B cell (primary cell): ENCODE results near the gene GPR160. TPM values are rescaled to one million over a fixed set of nuclear protein-coding genes. Genes with fewer than 3 reads are reported as not detected.

ENCODE experiments used
- ATAC-seq: fragments of 200-7000 bp; cut with Tn5 transposase; one replicate; pipeline ENCODE4 v1.10.0; 2021; ENCODE audit warnings: low read depth, mild to moderate bottlenecking, moderate number of reproducible peaks, moderate library complexity
- CTCF ChIA-PET: fragments of 350-600 bp; sonication (Branson Sonifier 250); formaldehyde crosslinking; loops from one replicate; lab custom pipeline; 2021; ENCODE audit warnings: antibody characterized with exemption, inconsistent platforms; lab: Charles Lee
- POLR2A ChIA-PET: fragments of 350-600 bp; sonication (Branson Sonifier 250); formaldehyde crosslinking; loops from one replicate; lab custom pipeline; 2021; ENCODE audit warnings: antibody characterized with exemption; lab: Charles Lee
- DNase-seq: peaks from one replicate; pipeline ENCODE4 v3.0.0; 2013
- H2AFZ ChIP-seq: 2 replicates; pipeline ENCODE4 v1.6.1; 2012; ENCODE audit warnings: mild to moderate bottlenecking, low read depth, low read length; ENCODE audit not compliant: insufficient read depth, poor library complexity, severe bottlenecking
- H3K27ac ChIP-seq, 2 donors: 1 replicate in 1 of 2; 2 replicates in 1 of 2; pipeline ENCODE4 v1.5.1; 2012 to 2013; ENCODE audit warnings: low read length in 2 of 2, mild to moderate bottlenecking in 2 of 2, moderate library complexity in 1 of 2
- H3K27me3 ChIP-seq, 4 experiments: fragments of 200-600 bp in 1 of 4; sonication (generic) in 1 of 4; replicated peaks in 1 of 4; 1 replicate in 2 of 4; 2 replicates in 2 of 4; pipeline versions ENCODE4 v1.6.1 to v1.7.0; 2013 to 2016; ENCODE audit warnings: low read length in 3 of 4, mild to moderate bottlenecking in 2 of 4, mixed read lengths in 1 of 4, moderate library complexity in 1 of 4; ENCODE audit not compliant: insufficient read depth in 4 of 4, control insufficient read depth in 3 of 4; ENCODE audit errors: control extremely low read depth in 1 of 4
- H3K36me3 ChIP-seq, 2 experiments: replicated peaks in 1 of 2; 1 replicate in 1 of 2; 2 replicates in 1 of 2; pipeline versions ENCODE4 v1.6.1 to v1.7.1; 2013; ENCODE audit warnings: low read length in 1 of 2; ENCODE audit not compliant: insufficient read depth in 2 of 2, control insufficient read depth in 1 of 2; ENCODE audit errors: control extremely low read depth in 1 of 2, extremely low read depth in 1 of 2
- H3K4me1 ChIP-seq, 2 donors: fragments of 200-600 bp in 1 of 2; sonication (generic) in 1 of 2; 1 replicate in 1 of 2; 2 replicates in 1 of 2; pipeline versions ENCODE4 v1.5.1 to v1.6.1; 2013 to 2017; ENCODE audit warnings: low read length in 2 of 2; ENCODE audit not compliant: control insufficient read depth in 2 of 2, insufficient read depth in 2 of 2
- H3K4me2 ChIP-seq: replicated peaks from 2 replicates; pipeline ENCODE3; 2012; ENCODE audit warnings: mild to moderate bottlenecking, low read depth, low read length; ENCODE audit not compliant: poor library complexity, severe bottlenecking
- H3K4me3 ChIP-seq, 5 experiments: fragments of 200-600 bp in 1 of 5; sonication (generic) in 1 of 5; 1 replicate in 3 of 5; 2 replicates in 2 of 5; pipeline versions ENCODE4 v1.5.1 to v1.7.0; 2011 to 2016; ENCODE audit warnings: low read length in 4 of 5, mild to moderate bottlenecking in 4 of 5, low read depth in 2 of 5, control low read depth in 1 of 5, moderate library complexity in 1 of 5; ENCODE audit not compliant: insufficient read depth in 1 of 5; ENCODE audit errors: control extremely low read depth in 1 of 5, extremely low read depth in 1 of 5
- H3K79me2 ChIP-seq: fragments of 200-600 bp; sonication (generic); one replicate; pipeline ENCODE4 v1.6.0; 2016; ENCODE audit warnings: low read length; ENCODE audit not compliant: control insufficient read depth, insufficient read depth
- H3K9ac ChIP-seq: fragments of 200-600 bp; sonication (generic); 2 replicates; pipeline ENCODE4 v1.6.1; 2017; ENCODE audit warnings: mild to moderate bottlenecking, low read length, moderate library complexity
- H3K9me3 ChIP-seq, 3 donors: one replicate each; pipeline versions ENCODE4 v1.6.1 to v1.7.1; 2013; ENCODE audit warnings: low read length in 2 of 3; ENCODE audit not compliant: control insufficient read depth in 2 of 3, insufficient read depth in 1 of 3; ENCODE audit errors: control extremely low read depth in 1 of 3
- H4K20me1 ChIP-seq: 2 replicates; pipeline ENCODE4 v1.6.0; 2012; ENCODE audit warnings: mild to moderate bottlenecking, low read length; ENCODE audit not compliant: insufficient read depth, control insufficient read depth, poor library complexity, severe bottlenecking
- H3K27ac Mint-ChIP-seq: one replicate; pipeline ENCODE4 v1.8.0; 2021; ENCODE audit warnings: mixed read lengths
- H3K27me3 Mint-ChIP-seq: one replicate; pipeline ENCODE4 v1.8.0; 2021; ENCODE audit warnings: mixed read lengths
- H3K4me1 Mint-ChIP-seq: one replicate; pipeline ENCODE4 v1.8.0; 2021; ENCODE audit warnings: mixed read lengths
- H3K4me3 Mint-ChIP-seq: one replicate; pipeline ENCODE4 v1.8.0; 2021; ENCODE audit warnings: mixed read lengths
- H3K9me3 Mint-ChIP-seq: one replicate; pipeline ENCODE4 v1.8.0; 2022; ENCODE audit warnings: mixed read lengths; ENCODE audit not compliant: insufficient read depth
- CTCF ChIP-seq: fragments of 200-600 bp; IDR thresholded peaks from one replicate; pipeline ENCODE4 v1.8.0; 2022; ENCODE audit warnings: antibody characterized with exemption, mild to moderate bottlenecking
- EZH2 ChIP-seq: IDR thresholded peaks from 2 replicates; pipeline ENCODE4 v1.6.1; 2012; ENCODE audit warnings: borderline replicate concordance, low read depth, mild to moderate bottlenecking, moderate library complexity, low read length; ENCODE audit not compliant: insufficient read depth, poor library complexity, severe bottlenecking
- WGBS: methylation state at CpG from one replicate; pipeline ENCODE4 v1.1.5; 2013; ENCODE audit warnings: missing lambda C conversion rate; ENCODE audit not compliant: insufficient coverage; 5-methylcytosine and 5-hydroxymethylcytosine counted together
- intact Hi-C: fragments of 100-400 bp; cut with micrococcal nuclease; formaldehyde crosslinking; loops from one replicate; pipeline ENCODE4 v1.10.0; 2022
- polyA plus RNA-seq: library from polyadenylated mRNA; depleted of rRNA; stranded (reverse); fragments of >200 nt; gene quantifications from 2 replicates; pipeline ENCODE4 v1.2.3, GENCODE V29; 2012
- total RNA-seq, 2 donors: library from RNA; stranded (reverse); fragments of 120-200 nt in 1 of 2; gene quantifications; 1 replicate in 1 of 2; 2 replicates in 1 of 2; pipeline versions ENCODE4 v1.2.3 to v1.2.4, GENCODE V29; 2013 to 2022

GPR160 gene
- total and polyA plus RNA-seq, 2 donors (not counting 1 experiment from before 2014, with no cell fraction given): 17.4 to 17.5 TPM

GRCh38 chr3:170003881-170004356 lies 33.9 kb upstream of the GPR160 start:
- TF ChIP-seq EZH2: no peak
- peak overlapping the region; percentile 10 for H3K9ac ChIP-seq
- intact Hi-C loops: no loop called here
- H3K27ac ChIP-seq: peak overlapping the region; percentile 52 to 76
- POLR2A ChIA-PET: no interaction called here
- peaks cover 6% of the 10 kb centered on the region for H3K79me2 ChIP-seq
- Mint-ChIP-seq H3K9me3 (no peaks in the 10 kb centered on the region), H3K4me3 (peak overlapping the region; percentile 29), H3K4me1 (peaks cover 63% of the 10 kb centered on the region), H3K27me3 (no peaks in the 10 kb centered on the region), H3K27ac (peak overlapping the region; percentile 85)
- DNase-seq: no peak
- ATAC-seq: no peak
- CTCF ChIA-PET: no interaction called here
- peak overlapping the region; percentile 50 for H3K4me2 ChIP-seq
- H3K4me3 ChIP-seq: peak overlapping the region in 1 of 5 experiments; percentile 8
- H3K27me3 ChIP-seq: no peaks in the 10 kb centered on the region
- H4K20me1 ChIP-seq: no peaks in the 10 kb centered on the region
- peaks cover 44 to 46% of the 10 kb centered on the region in 2 donors for H3K4me1 ChIP-seq
- peak overlapping the region; percentile 34 for H2AFZ ChIP-seq
- H3K9me3 ChIP-seq: peaks cover 0 to 6% (median 0%) of the 10 kb centered on the region in 3 donors
- H3K36me3 ChIP-seq: no peaks in the 10 kb centered on the region
- WGBS: 96% methylated on average over 2 of the region's 2 CpGs

GRCh38 chr3:170007031-170007663 lies 30.6 kb upstream of the GPR160 start:
- Histone ChIP-seq H2AFZ (peak overlapping the region; percentile 68), H3K36me3 (no peaks in the 10 kb centered on the region), H3K27ac (peak overlapping the region in 1 of 2 donors; percentile 39), H3K4me2 (peak overlapping the region; percentile 60), H3K79me2 (peaks cover 6% of the 10 kb centered on the region), H3K4me3 (no peak overlapping the region), H3K9ac (peak overlapping the region; percentile 5), H3K27me3 (no peaks in the 10 kb centered on the region), H4K20me1 (no peaks in the 10 kb centered on the region), H3K9me3 (peaks cover 0 to 3% (median 0%) of the 10 kb centered on the region in 3 donors), H3K4me1 (peaks cover 33 to 38% of the 10 kb centered on the region in 2 donors)
- 30% methylated on average over 5 of the region's 7 CpGs for WGBS
- ATAC-seq (peak; percentile 54), DNase-seq (peak; percentile 40)
- Mint-ChIP-seq H3K27me3 (no peaks in the 10 kb centered on the region), H3K9me3 (no peaks in the 10 kb centered on the region), H3K27ac (peak overlapping the region; percentile 1), H3K4me1 (peaks cover 48% of the 10 kb centered on the region), H3K4me3 (peak overlapping the region; percentile 1)
- TF ChIP-seq EZH2 (no peak), CTCF (no peak)
- intact Hi-C loops: no loop called here
- CTCF ChIA-PET: interaction anchor here (0.7 to 2.3 kb wide), 3 partner anchors 14 to 407 kb away, joined by 3 to 12 read pairs (median 3); no protein-coding TSS in a partner anchor
- POLR2A ChIA-PET: interaction anchor here (0.6 kb wide), 2 partner anchors 225 to 347 kb away, joined by 3 read pairs; no protein-coding TSS in a partner anchor
